ENCODE results near the gene FTCDNL1.

Gene FTCDNL1

DNA sequence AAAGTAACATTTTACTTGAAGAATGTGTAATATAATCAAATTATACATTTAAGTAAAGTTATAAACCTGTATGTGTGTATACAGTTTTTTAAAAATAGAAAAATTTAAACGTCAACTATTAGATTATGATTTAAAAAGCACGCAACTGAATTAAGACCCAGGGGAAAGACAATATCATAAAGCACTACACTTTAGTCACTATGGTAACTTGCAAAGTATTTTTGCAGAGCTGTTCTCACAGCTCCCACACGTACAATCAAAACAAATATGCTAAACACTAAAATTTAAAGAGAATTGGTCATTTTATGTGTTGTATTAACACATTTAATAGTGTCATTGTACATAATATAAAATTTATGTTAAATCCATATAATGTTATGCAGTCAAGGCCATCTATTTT lies 59.7 kb downstream of the FTCDNL1 start:
- no peak for DNase-seq (ENCODE audit: low read depth in 2 of 2)

DNA sequence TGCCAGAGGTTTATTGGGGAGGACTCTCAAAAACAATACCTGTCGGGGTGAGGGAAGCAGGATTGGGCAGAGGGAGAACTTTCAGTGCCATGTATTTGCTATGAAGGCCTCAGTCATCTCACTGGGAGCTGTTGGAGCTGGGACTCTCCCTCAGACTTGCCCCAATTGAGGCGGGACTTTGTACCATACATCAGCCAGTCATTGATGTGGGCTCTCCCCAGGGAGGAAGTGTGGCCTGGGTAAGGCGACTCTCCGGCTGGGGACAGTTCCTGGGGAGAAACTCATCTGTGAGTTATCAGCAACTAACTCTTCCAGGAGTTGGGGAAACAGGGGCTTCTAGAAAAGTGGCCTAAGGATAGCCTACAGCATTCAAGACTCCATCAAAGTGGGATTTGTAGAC lies 66.5 kb downstream of the FTCDNL1 start:
- no peak for DNase-seq (ENCODE audit: low read depth in 2 of 2)

DNA sequence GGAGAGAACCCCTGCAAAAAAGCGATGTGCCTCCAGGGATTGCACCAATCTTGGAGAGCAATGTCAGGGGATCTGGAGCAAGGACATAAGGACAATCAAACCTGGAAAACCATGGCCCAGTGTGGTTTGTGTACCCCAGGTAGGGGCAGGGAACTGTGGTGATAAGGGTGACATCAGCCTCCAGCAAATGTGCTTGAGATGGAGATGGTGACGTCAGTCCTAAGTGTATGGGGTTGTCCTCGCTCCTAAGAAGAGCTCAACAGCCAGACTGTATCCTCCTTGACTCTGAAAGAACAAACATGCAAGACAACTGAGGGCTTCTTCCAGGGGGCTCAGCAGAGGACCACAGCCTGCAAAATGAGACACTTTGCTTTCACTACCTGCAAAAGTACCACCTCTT lies 71.4 kb downstream of the FTCDNL1 start:
- no peak for DNase-seq (ENCODE audit: low read depth in 2 of 2)

DNA sequence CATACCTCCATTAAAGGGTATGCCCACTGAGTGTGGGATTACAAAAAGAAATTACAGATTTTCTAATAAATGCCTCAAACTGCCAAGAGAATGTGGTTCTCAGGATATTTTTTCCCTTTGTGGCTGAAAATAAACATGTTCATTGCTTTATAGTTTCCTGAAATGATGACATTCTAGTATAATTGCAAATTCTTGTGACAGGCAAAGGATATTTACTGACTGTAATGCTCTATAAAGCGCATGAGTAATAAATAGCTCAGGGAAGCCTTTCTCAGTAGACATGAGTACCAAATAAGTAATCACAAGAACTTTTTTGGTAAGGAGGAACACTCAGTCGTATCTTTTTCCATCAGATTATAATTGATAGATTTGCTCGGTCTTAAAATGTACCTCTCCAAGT lies 72.3 kb downstream of the FTCDNL1 start:
- DNase-seq (ENCODE audit: low read depth in 2 of 2) = no peak

DNA sequence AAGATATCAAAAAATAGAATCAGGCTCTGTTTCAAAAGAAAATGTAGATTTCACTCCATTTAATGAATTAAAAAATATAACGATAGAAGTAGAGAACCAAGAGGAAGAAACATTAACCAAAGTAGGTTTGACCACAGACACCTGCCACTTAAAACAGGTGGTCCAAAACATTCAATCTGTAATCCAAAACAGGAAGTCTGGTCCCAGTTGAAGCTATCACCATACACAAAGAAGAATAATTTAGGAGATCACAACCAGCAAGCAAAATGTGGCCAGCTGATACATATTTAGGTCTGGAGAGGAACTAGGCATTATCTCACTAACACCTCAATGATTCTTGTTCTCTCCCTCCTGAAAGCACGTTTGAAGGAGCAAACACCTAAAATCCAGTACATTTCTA lies 73.1 kb downstream of the FTCDNL1 start:
- no peak for DNase-seq (ENCODE audit: low read depth in 2 of 2)

DNA sequence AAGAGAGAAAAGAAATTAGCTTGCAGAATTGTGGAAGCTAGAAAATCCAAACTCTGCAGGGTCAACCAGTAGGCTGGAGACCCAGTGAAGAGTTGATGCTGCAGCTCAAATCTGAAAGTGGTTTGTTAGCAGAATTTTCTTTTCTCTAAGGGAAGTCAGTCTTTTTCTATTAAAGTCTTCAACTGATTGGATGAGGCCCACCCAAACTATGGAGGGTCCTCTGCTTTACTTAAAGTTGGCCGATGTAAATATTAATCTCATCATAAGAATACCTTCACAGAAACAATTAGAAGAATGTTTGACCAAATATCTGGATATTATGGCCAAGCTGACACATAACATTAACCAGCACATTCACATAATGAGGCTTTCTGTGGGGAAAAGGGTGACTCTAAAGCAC lies 73.7 kb downstream of the FTCDNL1 start:
- DNase-seq (ENCODE audit: low read depth in 2 of 2) = no peak

DNA sequence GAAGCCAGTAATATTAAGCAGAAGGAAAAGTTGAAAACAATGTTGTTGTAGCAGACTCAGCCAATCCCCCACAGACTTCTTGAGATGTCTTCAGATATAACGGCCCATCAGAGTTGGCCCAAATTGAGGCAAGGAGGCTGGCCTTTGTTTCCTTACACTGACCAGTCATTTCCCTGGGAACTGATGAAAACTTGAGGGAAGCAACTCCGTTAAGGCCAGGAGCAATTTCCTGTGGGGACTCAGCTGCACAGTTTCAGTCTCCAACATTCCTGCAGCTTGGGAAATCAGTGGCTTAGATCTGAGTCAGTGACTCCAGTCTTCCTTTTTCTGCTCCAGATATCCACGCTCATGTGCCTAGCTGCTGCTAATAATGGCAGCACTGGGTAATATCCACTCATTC lies 75.7 kb downstream of the FTCDNL1 start:
- DNase-seq (ENCODE audit: low read depth in 2 of 2) = no peak

DNA sequence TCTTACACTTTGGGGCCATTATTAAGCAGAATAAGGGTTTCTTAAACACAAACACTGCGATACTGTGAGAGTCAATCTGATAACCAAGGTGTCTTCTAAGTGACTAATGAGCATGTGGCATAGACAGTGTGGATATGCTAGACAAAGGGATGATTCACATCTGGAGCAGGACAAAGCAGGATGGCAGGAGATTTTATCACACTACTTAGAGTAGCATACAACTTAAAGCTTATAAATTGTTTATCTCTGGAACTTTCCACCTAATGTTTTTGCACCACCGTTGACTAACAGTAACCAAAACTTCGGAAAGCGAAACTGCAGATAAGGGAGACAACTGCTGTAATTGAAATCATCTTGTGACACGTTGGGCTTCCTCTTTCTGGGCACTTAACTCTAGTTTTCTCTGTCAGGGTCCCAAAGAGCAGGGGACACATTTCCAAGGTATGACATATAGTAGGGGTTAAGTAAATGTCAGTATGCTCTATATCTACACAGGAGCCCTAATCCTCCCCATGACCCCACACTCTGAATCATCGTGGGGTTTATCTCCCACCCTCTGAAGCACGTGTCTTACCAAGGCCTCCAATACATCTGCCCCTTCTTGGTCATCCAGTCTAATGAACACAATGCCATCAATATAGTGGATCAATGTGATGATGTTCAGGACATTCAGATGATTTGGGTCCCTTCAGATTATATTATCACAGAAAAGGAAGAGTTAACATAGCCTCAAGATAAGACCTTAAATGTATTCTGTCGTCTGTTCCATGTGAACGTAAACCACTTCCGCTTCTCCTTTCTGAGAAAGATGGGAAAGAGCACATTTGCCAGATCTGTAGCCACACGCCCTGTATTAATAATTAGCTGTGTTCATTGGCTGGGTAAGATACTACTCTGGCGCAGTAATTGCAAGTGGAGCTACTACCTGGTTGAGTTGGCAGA lies 78.7 kb downstream of the FTCDNL1 start:
- DNase-seq (ENCODE audit: low read depth in 2 of 2) = no peak

DNA sequence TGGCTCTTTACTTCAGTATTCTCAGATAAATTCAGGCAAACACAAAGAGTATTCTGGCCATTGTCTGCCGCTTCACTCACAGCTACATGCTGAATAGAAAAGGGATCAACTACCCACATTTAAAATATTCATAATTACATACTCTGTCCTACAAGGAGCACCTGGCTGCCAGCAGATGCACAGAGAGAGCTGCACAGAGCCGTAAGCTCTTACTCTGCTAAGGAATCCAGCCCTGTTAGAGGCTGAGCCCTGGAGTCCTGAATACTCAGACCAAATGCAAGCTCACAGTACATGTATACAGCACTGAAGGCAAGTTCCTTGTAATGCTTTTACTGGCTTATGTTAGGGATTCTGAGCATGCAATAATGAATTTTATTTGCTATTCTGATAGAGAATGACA lies 80.3 kb downstream of the FTCDNL1 start:
- DNase-seq (ENCODE audit: low read depth in 2 of 2) = no peak

DNA sequence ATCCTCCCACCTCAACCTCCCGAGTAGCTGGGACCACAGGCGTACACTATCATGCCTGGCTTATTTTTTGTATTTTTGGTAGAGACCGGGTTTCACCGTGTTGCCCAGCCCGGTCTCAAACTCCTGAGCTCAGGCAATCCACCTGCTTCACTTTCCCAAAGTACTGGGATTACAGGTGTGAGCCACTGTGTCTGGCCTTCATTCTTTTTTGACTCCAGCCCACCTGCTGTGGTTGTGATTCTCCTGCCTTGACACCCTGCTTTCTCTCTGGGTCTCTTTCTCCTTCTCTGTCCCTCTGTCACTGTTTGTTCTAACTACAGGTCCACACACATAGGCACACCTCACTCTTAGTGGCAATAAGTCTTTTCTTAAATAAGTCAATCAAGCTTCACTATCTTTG lies 85.3 kb downstream of the FTCDNL1 start:
- DNase-seq (ENCODE audit: low read depth in 2 of 2) = no peak

DNA sequence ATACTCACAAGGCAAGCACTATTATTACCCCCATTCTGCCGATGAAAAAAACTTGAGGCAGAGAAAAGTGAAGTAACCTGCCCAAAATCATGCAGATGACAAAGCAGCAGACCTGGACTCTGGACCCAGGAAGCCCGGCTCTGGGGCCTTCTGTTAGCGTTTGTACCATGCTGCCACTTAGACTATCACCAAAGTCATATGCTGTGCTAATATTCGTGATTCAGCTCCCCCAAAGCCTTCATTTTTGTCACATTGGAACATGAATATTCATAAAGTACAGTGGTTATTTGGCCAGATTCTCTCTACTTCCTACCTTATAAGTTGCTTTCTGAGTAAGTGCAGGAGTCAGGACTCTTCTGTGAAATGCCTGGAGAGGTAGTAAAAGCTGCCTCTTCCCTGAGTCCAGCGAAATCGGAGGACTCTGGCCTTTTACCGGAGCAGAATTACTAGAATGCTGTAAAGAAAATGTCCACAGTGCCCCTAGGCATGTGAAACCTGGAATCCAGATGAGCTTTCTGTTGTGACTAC lies 86.7 kb downstream of the FTCDNL1 start:
- no peak for DNase-seq (ENCODE audit: low read depth in 2 of 2)

DNA sequence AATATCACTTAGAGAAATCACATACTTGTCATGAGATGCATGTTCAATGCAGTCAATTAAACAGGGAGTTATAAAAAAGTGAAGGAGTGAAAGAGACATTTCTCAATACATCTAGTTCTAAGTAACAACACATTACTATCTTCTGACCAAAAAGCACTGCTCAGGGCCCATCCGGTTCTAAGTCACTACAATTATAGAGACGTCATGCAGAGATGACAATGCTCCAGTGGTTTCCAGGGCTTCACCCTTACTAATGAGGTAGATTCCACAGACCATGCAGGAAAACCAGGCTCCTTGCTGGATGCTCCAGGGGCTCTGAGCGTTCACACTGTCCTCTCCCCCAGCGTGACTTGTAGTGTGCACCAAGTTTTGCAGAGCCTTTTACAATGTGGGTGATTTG lies 88.0 kb downstream of the FTCDNL1 start:
- DNase-seq (ENCODE audit: low read depth in 2 of 2) = no peak

DNA sequence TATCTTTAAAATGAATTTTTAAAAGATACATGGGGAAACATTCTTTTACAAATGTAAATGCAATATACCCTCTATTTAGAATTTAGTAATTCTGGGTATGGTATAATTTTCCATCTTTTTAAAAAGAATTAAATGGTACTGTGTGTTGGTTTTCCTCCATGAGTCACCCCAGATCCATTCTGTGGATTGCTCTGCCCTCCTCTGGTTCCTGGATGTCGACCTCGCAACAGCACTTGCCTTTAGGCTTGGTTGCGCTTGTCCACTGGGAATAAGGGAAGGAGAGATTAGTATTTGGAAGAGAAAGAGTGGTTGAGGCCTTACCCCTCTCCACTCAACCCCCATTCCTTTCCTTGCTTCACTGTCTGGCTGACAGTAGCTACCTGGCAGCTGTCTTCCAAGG lies 90.4 kb downstream of the FTCDNL1 start:
- no peak for DNase-seq (ENCODE audit: low read depth in 2 of 2)

DNA sequence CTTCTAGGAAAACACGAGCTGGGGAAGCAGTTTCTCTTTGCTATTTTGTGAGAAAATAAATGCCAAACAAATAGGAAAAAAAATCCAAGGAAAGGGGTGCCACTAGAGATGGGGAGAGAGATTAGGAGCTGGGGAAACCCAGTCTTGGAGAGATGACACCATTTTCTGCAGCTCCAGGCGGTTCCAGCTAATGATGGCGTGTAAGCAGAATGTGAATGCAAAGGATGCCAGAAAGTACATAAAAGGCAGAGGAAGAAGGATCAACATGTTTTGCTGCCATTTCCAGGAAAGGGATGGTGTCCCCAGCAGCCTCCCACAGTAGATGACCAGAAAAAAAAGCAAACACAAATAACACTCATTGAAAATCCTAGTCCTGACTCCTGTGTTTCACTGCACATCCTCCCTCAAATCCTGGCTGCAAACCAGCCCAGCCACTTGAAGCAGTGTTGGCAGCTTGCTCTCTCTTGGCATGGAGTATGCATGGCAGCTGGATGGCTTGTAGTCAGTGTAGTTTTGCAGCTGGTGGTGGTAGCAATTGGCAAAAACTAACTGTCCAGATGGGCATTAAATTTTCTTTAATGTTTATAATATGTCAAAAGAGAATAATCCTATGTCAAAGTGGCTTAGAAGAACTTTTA lies 93.6 kb downstream of the FTCDNL1 start:
- no peak for DNase-seq (ENCODE audit: low read depth in 2 of 2)

DNA sequence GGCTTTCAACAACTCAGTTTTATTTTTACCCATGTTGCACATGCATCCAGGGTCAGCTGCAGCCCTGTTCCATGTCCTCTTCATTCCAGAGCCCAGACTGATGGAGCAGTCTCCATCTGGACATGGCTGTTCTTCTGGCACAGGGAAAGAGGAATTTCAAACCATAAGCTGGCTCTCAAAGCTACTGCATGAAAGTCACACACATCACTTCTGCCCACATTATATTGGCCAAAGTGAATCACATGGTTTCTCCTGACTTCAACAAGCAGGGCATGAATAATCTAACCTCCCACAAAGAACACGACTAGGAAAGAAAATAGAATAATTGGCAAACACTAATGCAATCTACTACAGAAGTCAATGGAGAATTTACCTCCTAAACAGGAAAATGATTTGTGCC lies 94.2 kb downstream of the FTCDNL1 start:
- DNase-seq (ENCODE audit: low read depth in 2 of 2) = no peak

DNA sequence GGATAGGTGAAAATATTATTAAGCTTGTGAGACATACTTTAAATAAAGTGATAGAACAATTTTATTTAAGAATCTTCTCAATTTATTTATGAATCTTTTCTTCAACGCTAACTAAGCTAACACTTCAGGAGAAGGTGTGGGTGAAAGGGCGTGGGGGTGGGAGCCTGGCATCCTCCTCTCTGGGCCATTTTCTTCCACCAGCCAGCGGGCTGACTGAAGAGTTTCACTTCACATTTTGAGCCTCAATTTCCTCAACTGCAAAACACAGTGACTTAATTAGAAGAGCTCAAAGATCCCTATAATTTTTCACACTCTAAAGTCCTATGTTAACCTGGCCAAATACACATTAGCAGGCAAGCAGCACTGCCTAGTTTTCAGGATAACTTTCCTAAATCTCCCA lies 94.8 kb downstream of the FTCDNL1 start:
- no peak for DNase-seq (ENCODE audit: low read depth in 2 of 2)

DNA sequence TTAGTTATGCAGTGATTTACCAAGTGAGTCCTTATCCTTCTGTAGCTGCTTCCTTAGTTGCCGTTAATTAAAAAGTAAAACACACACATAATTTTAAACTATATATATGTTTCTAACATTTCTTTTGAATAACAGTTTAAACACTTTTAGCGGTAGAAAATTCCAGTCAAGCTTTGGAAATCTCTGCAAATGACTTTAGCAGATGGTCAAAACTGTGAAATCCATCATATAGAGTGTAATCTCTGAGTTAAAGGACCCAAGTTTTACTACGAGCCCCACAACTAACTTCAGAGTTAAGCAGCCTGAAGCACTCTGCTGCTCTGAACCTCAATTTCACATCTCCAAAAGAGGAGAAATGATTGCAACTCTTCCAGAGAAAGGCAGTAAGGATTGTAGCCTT lies 96.2 kb downstream of the FTCDNL1 start:
- DNase-seq (ENCODE audit: low read depth in 2 of 2) = no peak

DNA sequence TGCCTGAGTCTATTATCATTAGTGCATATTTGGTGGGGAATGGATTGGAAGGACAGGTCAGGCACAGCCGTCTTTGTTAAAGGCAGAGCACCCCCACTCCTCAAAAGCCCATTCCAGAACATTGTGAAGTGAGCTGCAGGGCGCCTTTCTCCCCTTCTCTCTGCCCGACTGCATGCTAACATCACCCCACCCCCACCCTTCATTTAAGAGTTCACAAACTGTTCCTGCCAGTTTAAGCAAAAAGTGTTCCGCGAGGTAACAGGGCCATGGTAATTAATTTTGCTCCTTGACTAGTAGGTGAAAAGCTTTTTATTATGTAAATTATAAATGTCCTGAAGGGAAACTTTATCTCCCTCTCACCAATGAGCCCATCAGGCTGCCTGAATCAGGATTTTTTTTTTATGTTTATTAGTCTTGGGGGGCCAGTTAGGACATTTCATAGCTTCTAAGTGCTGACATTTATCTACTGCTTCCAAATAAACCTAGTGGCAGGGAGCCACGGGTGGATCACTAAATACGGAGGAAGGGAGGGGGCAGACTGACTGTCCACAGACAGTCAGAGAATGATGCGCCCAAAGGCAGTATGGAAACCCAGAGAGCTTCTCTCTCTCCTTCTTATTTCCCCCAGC lies 99.4 kb downstream of the FTCDNL1 start:
- no peak for DNase-seq (ENCODE audit: low read depth in 2 of 2)

DNA sequence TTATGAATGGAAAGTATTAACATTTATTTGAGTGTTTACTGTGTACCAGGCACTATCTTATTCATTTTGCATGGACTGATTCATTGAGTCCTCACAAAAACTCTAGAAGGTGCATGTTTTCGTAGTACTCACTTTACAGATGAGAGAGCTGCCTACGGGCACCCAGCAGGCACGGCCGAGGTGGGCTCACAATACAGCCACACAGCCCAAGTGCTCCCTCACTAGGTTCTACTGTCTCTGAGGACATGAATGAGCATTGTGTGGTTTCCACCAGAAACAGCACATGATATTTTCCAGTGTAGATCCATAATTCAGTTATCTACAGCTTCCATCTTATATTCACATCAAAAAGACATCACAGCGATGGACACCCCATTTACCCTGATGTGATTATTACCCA lies 101.4 kb downstream of the FTCDNL1 start:
- DNase-seq (ENCODE audit: low read depth in 2 of 2) = no peak

DNA sequence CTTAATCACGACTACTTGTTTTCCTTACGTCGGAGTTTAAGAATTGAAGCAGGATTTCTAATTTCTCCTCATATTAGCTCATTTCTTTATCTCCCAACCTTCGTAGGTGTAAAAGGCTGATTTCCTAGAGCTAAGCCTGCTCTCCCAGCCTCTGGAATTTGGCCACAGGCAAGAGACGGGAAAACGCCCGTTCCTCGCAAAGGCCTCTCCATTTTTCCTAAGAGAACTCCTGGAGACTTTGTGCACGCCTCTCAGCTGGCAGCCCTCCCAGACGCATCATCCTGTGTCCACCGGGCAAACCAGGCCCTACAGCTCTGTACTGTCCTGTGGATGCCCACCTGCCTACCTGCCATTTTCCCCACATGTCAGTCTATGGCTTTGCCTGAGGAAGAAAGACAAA lies 106.3 kb downstream of the FTCDNL1 start:
- no peak for DNase-seq (ENCODE audit: low read depth in 2 of 2)

DNA sequence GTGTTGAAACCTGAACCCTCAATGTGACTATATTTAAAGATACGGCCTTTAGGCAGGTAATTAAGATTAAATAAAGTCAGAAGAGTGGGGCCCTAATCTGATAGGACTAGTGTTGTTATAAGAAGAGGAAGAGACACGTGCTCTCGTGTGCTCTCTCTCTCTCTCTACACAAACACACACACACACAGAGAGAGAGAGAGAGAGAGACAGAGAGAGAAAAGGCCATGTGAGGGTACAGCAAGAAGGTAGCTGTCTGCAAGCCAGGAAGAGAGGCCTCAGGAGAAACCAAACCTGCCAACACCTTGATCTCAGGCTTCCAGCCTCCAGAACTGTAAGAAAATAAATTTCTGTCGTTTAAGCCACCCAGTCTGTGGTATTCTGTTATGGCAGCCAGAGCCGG lies 106.7 kb downstream of the FTCDNL1 start:
- DNase-seq (ENCODE audit: low read depth in 2 of 2) = no peak

DNA sequence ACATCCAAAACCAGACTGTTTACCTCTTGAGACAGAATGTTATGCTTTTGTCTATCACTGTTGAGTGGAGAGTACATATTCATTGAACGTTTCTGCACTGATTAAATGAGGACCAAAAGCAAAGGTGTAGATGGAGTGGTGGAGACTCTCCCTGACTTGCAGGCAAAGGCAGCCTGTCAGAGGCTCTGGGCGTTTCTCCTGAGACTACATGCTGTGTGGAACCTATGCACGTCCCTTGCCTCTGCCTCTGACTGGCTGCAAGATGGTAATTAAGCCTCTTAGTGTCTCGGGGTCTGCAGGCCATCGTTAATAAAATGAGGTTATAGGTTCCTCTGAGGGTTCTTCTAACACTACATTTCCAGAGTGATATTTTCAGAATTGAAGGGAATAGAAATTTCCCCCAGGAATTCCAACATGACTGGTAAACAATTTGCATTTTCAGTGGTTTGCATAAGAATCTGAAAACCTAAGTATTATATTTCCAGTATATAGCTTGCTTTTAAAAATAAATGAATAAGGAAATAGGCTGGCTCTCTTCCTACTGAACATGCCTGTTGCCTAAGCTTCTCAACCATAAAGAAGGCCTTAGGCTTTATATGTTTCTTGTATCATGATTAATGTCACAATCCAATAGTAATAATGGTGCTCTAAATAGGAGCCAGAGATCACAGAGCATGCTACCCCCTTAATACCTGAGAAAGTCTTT lies 107.4 kb downstream of the FTCDNL1 start:
- DNase-seq (ENCODE audit: low read depth in 2 of 2) = no peak

Data from fibroblast of skin of left biceps (primary cell).